Stimulated activated CD4-positive, alpha-beta T cell treated with anti-CD3 and anti-CD28 coated beads, Interleukin-1b, Interleukin-23, amount 100 ng/mL, for 24 hours (primary cell): ENCODE results near the gene DGCR8.
"Not testable (repeated sequence)": the region's sequence is repeated elsewhere in the genome, so short reads cannot be mapped to it uniquely, and the experiment has no call there.

Experiments used
- DNase-seq, 4 experiments: peaks; one replicate each; pipeline ENCODE4 v3.0.0-alpha.2; 2020; ENCODE audit warnings: low read depth in 4 of 4, low spot score in 1 of 4

Gene DGCR8

DNA sequence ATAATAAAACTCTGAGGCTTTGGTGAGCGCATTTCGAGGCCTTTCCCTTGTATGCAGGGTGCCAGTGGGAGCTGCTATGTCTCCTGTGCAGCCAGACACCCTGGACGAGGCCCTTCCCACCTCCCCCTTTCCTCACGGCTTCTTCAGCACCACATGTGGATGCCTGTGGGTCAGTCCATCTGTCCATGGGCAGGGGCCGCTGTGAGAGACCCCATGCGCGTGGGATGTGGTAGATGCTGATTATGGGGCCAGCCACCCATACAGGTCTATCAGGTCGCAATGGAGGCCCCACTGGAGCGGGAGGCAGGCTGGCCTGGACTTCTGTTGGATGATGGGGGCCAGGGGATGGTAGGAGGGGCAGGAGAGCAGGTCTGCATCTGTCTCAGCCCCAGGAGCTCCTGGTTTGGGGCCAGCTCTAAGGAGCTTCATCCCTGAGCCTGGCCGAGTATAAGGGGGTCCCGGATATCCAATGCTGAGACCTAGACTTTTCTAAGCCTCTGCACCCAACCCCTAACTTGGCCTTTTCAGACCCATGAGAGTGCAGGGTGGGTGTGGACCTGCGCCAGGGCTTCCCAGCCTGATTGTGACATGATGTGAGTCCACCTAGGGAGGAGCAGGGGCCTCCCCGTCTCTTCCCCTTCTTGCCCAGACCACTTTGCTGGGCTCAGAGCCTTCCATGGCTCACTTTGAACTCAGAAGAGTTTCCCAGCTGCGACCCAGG is 14.0 kb upstream of the DGCR8 start:
- no peak for DNase-seq

DNA sequence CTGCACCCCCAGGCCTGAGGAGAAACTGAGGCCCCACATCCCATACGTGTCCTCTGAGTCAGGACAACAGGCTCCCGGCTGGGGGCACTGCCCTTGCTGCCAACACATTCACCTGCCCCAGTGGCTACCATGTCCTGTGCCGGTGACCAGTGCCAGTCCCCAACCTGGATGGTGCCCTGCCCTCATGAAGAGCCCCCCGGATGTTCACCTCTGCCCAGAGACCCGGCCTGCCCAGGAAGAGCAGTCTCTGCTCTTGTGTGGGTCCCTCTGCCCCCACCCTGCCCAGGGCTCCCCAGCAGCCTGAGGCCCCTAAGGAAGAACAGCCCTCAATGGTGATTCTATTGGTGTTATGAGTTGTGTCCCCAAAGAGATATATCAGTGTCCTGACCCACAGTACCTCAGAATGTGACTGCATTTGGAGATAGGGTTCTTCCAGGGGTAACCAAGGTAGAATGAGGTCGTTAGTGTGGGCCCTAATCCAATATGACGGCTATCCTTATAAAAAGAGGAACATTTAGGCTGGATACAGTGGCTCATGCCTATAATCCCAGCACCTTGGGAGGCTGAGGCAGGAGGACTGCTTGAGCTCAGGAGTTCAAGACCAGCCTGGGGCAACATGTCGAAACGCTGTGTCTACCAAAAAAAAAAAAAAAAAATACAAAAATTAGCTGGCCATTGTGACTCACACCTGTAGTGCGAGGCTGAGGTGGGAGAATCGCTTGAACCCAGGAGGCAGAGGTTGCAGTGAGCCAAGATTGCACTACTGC is 13.2 kb upstream of the DGCR8 start:
- no peak for DNase-seq

DNA sequence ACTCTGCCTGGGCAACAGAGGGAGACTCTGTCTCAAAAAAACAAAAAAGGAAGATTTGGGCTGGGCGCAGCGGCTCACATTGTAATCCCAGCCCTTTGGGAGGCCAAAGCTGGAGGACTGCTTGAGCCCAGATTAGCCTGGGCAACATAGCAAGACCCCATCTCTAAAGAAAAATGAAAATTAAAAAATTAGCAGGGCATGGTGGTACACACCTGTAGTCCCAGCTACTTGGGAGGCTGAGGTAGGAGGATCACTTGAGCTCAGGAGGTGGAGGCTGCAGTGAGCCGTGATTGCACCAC is 12.7 kb upstream of the DGCR8 start:
- not testable (repeated sequence) for DNase-seq

DNA sequence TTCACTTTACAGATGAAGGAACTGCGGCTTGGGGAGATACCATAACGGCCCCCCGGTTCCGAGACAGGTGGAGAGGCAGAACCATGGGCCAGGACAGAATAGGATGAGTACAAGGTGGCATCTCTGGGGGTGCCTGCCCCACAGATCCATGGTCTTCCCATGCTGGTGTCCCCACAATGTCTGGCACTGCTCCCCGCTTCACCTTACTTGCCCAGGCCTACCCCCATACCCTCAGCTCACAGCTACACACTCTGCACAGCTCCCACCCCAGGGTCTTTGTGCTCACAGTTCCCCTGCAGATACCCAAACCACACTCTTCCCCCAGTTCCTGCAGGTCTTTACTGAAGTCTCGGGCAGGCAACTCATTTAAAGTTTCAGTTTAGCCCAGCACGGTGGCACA is 11.4 kb upstream of the DGCR8 start:
- DNase-seq, result no peak

DNA sequence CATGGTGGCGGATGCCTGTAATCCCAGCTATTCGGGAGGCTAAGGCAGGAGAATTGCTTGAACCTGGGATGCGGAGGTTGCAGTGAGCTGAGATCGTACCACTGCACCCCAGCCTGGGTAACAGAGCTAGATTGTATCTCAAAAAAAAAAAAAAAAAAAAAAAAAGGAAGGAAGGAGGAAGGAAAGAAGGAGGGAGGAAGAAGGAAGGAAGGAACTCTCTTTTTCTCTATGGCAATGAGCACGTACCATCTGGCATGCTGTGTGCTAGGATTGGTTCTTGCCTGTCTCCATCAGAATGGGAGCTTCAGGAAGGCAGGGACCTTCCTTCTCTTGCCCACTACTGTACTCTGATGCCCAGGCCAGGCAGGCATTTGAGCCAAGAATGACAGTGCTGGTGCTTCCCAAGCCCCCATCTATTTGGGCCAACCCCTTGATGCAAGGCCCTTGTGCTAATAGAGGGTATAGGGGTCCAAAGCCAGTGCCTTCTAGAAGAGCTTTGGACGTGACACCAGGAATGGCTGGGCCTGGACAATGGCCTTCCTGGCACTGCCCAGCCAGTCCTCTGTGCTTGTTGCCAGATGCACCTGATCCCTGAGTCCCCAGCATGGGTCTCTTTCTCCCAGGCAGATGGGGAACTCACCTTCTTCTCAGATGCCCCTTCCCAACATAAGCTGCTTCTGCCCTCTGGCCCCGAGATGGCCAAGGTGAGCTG is 10.6 kb upstream of the DGCR8 start:
- no peak for DNase-seq

DNA sequence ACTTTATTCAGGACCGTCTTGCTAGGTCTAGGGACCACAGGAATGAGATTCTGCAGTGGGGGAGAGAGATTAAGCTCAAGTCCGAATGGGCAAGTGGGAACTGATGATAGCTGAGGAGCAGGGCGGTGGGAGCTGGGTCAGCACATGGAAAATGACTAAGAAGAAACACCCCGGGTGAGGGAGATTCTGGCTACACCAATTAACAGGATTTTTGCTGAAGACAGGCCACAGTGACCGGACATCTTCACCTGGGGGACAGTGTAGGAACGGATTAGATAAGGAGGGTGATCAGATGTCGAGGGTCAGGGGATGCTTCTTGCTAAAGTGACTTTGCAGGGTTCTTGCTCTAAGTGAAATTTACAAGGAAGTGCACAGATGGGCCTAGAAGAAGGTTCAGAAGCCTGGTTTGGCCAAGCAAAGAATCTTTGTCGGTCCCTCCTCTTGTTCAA is 8.5 kb upstream of the DGCR8 start:
- no peak for DNase-seq

DNA sequence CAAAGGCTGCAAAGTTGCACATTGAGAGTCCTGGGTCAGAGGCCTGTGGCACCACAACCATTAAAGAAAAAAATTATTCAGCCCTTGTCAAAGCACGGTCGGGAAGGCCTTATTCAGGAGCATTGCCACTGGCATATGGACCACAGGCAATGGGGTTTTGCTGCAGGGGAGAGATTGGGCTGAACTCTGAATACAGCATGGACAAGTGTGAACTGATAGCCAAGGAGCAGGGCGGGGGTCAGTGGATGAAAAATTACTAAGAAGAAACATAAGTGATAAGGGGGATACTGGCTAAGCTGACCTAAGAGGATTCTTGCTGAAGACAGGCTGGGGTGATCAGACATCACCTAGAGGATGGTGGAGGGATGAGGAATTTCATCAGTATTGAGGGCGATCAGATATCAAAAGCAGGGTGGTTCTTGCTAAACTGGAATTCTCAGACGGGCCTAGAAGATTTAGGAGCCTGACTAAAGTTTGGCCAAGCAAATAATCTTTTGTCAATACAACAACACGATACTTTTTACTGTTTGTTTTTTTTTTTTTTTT is 3.3 kb upstream of the DGCR8 start:
- DNase-seq, result no peak

DNA sequence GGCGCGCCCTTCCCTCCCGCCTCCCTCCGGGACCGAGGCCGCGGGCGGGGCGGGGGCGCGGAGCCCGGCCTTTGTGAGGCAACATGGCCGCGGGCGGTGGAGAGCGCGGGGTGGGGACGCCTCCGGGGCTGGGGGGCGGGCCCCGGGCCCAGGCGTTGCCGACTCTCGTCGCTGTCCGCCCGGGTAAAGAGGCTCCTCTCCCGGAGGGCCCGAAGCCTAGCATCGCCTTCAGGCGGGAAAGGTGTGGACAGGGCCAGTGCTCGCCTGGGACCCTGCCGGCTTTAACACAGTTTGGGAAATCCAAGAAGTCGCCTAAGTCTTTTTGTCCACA is 369 bp downstream of the DGCR8 start:
- peak; percentile 39 to 73 (median 53) for DNase-seq

DNA sequence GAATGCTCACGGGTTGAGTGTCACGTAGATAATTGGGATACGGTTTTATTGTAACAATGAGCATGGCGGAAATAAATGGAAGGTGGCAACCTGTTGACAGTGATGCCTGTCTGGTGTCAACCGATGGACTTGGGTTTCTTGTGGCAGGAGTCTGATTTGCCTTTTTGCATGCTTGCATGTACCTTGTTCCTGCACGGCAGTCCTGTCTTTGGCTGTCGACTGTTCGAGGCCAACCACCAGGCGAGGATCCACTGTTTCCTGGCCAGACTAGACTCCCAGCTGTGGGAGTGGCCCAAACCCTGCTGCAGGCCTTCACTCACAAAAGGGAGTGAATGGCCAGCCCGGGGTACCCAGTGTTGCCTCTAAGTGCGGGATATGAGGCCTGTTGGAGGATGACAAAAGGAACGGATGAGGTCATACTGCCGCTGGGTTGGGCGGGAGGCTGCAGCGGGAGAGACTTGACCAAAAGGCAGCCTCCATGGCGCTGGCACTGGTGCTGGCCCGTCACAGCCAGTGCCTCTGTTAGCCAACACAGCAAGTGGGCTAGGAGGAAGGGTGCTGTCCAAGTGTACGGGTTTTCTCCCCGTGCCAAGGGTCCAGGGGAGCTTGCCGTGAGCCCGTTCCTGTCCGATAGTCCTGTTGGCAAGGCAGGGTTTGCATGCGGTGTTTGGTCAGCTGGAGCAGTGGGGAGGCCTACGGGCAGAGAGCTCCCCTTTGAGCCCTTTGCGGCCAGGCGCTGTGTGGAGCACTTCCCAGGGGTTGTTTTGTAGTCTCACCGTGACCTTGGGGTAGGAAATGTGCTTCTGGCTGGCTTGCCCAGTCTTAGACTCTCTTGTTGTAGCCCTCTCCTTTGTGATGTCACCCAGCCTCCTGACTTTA is 974 bp downstream of the DGCR8 start:
- DNase-seq, result no peak

DNA sequence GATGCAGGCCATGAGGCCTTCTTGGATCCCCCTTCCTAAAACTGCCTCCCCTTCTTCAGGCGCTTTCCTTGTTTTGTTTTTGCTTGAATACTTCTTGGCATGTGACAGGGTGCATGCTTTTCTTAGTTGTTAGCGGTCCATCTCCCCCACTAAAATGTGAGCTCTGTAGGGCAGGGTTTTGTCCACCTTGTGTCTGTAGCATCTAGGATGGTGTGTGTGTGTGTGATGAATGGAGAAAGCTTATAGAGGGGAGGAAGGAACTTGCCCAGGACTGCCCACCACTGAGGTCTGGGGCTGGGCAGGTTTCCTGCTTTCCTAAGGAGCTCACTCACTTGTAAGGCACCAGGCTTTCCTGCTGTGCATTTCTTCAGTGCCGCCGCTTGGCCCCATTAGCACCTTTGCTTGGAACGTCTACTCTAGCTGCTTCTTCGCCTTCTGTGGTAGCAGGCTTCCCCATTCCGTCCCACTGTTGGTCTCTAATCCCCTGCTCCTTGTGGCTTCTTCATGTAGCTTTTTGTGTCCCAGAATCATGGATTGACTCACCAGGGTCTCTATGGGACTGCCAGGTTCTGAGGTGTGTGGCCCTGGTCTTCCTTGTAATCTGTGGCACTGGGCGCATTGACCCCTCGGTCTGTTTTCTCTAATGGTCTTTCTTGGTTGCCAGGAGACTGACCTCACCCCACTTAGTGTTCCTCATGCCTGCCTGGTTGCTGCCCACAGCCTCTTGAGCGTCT is 3.3 kb downstream of the DGCR8 start:
- no peak for DNase-seq

DNA sequence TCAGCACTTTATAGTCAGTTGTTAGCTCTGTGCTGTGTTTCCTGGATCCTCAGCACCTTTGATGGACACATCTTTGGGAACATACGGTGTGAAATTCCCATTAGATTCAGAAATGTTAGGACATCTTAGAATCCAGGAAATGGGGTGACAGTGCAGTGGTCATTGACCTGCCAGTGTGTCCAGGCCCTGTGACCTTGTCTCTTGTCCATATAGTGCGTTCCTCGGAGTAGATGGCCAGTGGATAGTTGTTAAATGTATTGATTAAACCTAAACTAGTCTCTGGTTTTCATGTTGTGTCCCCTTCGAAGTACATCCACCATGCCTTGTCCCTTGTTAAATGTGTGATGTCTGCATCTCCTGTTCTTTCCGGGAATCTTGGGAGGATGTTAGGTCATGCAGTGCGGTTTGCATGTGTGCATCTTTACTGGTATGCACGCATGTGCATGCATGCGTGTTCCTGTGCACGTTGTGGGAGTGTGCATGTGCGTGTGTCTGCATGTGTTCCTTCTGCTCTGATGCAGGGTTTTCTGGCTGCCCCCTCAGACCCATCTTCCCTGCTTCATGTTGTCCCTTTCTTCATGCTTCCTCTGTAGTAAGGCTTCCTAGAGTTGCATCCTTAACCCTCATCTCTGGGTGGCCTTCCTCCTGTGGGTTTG is 4.0 kb downstream of the DGCR8 start:
- DNase-seq, result no peak

DNA sequence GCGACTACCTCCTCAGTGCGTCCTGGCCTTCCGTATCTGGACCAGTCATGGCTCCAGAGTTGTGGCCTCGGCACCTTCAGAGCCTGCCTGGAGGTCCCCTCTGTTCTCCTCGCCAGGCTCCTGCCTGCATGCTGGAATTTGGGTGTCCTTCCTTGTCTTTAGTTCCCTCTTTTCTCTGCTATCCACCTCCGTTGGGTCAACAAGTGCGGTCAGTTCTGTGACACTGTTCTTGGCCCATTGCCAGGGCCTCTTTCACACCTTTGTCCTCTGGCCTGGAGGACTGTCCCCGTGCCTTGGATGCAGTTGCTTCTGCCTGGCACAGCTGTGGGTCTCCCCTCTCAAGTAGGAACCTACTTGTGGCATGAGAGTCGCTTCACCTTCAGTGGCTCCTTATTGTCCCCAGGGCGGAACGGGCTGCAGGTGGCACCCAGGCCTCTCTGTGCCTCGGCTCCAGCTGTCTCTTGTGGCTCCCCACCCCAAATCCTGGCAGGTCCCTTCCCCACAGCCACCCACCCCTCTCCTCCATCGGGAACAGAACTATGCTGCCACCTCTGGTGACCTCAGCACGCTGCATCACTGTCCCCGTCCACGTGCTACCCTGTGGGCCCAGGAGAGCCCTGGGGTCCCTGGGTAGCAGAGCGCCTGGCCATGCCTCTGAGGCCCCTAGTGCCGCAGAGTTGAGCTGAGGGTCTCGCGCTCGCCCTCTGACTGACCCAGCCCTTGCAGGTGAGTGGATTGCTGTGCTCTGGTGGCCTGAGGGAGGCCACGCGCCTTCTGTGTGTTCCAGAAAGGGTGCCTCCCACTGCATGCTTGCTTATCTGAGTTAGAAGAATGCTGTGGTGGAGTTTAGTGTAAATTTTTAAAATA is 4.7 kb downstream of the DGCR8 start:
- no peak for DNase-seq

DNA sequence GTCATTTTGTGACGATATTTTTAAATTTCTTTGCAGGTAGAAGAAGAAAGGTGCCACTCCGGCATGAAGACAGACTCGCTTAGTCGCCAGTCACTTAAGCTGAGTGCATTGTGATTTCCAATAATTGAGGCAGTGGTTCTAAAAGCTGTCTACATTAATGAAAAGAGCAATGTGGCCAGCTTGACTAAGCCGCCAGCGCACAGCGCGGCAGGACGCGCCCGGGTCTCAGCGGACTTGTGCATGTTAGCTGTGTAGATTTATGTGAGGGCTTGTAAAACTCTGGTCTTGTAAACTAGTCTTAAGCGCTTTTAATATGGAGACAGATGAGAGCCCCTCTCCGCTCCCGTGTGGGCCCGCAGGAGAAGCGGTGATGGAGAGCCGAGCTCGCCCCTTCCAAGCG is 5.6 kb downstream of the DGCR8 start:
- no peak for DNase-seq

DNA sequence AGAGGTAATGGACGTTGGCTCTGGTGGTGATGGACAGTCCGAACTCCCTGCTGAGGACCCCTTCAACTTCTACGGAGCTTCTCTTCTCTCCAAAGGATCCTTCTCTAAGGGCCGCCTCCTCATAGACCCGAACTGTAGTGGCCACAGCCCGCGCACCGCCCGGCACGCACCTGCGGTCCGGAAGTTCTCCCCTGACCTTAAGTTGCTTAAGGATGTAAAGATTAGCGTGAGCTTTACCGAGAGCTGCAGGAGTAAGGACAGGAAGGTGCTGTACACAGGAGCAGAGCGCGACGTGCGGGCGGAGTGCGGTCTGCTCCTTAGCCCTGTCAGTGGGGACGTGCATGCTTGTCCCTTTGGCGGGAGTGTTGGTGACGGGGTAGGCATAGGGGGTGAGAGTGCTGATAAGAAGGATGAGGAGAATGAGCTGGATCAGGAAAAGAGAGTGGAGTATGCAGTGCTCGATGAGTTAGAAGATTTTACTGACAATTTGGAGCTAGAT is 6.1 kb downstream of the DGCR8 start:
- no peak for DNase-seq

DNA sequence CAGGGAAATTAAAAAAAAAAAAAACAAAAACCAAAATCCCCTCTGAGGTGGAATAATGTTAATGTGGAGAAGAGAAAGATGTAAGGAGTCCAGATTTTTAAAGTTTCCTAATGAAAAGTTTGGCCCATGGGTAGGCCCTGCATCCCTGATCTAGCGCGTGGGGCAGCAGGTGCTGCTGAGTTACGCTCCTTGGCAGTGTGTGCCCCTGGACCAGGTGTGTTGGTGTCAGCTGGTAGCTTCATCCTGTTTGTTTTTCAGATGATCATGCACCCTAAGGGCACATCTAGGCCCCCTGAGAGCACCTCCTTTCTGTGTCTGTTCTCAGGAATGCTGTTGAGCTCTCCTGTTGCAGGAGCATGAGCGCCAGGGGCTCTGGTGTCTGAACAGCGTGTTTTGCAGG is 6.7 kb downstream of the DGCR8 start:
- no peak for DNase-seq

DNA sequence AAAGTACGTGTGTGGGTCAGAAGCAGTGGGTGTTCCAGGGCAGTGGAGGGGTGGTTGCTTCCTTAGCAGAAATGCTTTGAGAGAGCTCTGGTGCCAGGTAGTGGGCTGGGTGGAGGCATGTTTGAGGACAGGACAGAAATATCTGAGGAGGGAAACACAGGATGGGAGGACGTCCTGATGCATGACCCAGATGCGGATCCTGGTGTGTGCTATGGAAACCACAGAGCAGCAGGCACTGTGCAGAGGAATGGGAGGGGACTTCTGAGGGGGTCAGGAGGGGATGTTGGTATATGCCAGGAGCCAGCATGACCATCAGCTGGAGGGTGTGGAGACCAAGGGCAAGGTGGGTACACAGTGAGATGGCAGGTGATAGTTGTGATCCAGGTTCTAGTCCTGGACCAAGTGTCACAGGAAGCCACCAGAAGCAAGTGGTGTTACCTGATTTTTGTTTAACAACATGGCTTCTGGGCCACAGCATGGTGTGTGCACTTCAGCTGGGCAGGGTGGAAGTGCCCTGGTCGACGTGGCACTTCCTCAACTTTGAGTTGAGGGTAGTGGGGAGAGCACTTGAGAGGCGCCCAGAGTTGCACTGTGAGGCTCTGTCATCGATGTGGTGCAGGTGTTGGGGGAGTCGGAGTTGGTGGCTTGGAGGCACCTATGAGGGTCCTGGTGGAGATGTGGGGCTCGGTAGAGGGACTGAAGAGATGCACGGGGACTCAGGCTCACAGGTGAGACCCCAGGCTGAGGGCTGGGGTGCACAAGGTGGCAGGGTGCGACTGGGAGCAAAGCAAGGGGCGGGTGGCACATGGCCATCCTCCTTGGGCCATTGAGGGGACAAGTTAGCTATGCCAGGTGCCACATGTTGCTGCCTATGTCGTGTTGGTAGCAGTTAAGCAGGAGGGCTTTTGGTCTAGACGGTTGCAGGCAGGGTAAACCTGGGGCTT is 7.5 kb downstream of the DGCR8 start:
- no peak for DNase-seq

DNA sequence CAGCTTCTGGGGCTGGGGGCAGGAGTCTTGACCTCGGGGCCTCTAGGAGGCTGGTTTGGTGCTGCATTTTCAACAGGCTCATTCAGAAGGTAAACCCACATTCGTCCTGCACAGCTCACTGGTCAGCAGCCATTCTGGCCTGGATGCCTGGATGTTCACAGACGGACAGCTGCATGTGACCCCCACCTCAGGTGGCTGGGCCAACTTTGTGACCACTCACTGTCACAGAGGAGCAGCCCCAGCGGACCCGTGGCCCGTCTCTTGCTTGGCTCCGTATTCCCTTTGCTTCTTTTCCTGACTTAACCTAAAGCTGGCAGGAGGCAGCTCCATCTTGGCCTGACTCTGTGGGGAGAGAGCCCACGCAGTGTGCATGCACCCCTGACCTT is 8.2 kb downstream of the DGCR8 start:
- no peak for DNase-seq
